GM21515 (cell line): ENCODE results near the gene COG7.

Experiments used
- ATAC-seq: cut with Tn5 transposase; IDR thresholded peaks from one replicate; pipeline ENCODE4 v1.9.1; 2021; ENCODE audit not compliant: unreplicated experiment

Gene COG7

DNA sequence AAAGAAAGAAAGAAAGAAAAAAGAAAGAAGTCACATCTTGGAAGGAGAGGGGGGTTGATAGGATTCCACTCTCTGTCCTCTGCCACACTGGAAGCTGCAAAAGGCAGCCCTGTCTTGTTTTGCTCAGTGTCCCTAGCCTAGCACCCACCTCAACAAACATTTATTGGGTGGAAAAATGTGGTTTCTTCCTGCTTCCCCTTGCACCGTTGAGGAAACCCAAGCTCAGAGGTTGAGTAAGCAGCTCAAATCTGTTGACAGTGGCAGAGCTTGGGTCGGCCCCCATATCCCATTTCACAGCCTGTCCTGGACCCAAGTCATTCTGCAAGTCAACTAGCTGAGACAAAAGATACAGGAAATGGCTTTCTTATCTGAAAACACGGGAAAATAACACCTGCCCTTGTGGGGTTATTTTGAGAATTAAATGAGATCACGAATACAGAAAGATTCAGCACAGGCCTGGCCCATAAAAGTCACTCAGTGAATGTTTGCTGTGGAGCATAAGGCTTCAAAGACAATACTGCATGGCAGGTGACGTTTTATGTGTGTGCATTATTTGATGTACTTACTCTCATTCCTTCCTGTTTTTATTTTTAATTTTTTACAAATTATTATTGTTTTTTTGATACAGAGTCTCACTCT lies 87.3 kb downstream of the COG7 start:
- ATAC-seq = no peak

- ATAC-seq = no peak
Measured at GRCh38 chr16:23362460-23363317, 90.3 kb downstream of the COG7 start.

- no peak for ATAC-seq
Measured at GRCh38 chr16:23359092-23359760, 93.8 kb downstream of the COG7 start.

DNA sequence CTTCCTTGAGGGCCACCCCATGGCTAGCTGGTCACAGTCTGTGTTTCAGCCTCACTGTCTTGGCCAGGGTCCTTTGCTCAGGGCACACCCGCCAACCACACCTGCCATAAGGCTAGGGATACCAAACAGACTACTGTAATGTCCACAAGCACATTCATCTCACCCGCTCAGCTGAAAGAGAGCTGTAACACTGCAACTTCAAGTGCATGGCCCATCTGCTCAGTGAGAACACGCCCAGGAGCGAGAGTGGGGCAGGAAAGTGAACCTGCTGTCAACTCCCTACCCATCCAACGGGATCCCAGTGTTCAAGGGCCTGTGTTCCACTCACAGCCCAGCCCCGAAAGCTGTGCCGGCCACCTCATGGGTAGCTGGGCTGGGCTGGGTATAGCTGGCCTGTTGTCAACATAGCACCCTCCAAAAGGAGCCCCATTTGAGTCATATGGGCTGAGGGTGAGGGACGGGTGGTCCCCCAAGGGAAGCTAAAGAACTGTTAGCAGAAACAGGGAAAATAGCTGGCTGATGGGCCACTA lies 95.2 kb downstream of the COG7 start:
- ATAC-seq = no peak

GRCh38 chr16:23356941-23357340 lies 96.0 kb downstream of the COG7 start:
- ATAC-seq = no peak

- ATAC-seq = no peak
Measured at GRCh38 chr16:23355106-23355670, 97.8 kb downstream of the COG7 start.

DNA sequence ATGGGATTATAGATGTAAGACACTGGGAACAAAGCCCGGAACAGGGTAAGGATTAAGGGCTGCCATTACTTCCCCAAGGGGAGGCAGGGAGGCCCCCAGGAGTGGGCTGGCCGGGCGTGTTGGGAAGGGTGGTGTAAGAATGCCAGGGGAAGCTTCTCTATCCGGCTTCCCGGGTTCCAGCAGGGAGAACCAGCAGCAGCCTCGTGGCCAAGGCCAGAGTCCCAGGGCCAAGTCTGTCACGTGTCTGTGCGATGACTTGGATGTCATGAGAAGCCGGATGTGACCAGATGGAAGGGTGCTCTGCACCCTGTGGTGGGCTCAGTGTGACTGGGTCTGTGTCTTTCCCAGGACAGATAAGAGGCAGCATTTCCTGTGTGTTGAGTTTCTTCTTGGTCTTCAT lies 98.7 kb downstream of the COG7 start:
- no peak for ATAC-seq

DNA sequence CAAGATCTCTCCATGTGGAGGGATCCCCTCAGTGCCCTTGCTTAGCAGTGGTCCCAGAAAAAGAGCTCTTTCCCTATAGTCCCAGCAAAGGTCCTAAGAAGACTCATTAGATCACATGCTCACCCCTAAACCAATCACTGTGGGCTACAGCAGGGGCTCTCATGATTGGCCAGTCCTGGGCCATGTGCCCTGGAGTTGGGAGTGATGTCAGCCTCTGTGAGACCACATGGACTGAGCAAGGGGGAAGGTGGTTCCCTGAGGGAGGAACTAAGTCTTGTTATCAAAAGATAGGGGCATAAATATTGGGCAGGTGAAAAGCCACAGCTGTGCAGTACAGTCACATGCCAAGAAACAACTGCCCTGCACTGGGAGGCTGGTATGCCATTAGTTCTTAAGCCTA lies 99.5 kb downstream of the COG7 start:
- no peak for ATAC-seq

DNA sequence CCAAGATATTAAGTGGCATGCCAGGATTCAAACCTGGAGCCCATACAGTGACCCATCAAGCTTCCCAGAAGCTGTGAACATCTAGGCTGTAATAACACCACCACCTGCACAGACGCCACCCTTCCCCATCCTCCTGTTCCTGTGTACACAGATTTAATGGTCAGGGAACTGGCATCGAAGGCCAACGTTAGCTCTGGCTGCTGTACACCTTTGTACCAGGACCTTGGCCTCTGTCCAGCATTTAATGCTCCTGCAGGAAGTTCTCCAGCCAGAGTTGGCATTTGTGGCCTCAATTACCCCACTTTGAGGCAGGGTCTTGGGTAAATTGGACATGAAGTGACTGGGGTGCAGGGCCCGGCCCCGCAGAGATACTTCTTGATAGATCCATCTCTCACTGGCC lies 101.6 kb downstream of the COG7 start:
- ATAC-seq = no peak

GRCh38 chr16:23348579-23349469 lies 104.2 kb downstream of the COG7 start:
- ATAC-seq = no peak

DNA sequence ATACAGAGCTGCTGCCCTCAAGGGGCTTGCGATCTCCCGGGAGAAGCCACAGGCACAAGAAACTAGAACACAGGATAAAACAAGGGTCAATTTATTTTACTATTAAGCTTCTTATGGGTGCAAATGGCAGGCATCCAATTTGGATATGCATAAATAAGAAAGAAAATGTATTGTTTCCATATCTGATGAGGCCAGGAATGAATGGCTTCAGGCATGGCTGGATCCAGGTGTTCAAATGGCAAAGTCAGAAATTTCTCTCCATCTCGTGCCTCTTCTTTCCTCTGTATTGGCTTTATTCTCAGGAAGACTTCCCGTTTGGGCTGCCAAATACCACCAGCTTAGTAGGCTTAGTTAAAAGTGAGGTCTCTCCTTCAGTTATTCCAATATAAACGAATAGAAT lies 107.8 kb downstream of the COG7 start:
- no peak for ATAC-seq

DNA sequence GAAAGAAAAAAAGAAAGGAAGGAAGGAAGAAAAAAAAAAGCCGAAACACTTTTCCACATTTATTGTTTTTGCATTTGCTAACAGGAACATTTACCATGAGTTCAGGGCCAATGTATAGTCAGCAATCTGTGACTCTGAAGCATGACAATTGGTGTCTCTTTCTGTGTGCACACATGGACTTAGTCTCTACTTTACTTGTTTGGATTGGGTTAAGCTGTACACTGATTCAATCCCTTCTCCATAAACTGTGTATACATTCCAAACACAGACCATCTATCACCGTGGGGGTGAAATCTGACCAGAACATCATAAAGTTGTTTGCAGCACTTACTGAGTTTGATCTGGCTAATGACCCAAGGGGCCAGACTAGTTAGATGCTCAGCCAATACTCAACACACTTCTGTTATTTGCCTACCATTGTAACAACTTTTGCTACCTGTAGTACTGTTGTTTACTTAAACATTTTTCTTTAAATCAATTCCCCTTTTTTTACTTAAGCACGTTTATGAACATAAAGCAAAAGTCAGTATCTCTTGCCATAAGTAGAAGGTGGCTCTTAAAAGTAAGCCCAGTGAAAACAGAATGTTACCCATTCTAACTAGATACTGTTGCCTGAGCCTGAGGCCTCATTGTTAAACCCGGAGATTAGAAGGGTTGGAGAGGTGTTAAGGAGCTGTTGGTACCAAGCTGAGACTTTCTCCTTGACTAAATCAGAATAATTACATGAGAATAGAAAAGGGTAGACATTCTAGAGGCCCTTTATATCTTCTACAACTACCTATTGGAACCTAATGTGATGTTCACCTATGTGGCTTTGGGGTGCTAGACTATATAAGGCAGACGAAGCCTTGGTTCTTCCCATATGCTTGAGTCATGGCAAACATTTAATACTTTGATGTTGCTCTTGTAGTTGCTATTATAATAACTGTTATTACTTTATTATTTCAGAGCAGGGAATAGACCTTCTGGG lies 109.1 kb downstream of the COG7 start:
- ATAC-seq = no peak

DNA sequence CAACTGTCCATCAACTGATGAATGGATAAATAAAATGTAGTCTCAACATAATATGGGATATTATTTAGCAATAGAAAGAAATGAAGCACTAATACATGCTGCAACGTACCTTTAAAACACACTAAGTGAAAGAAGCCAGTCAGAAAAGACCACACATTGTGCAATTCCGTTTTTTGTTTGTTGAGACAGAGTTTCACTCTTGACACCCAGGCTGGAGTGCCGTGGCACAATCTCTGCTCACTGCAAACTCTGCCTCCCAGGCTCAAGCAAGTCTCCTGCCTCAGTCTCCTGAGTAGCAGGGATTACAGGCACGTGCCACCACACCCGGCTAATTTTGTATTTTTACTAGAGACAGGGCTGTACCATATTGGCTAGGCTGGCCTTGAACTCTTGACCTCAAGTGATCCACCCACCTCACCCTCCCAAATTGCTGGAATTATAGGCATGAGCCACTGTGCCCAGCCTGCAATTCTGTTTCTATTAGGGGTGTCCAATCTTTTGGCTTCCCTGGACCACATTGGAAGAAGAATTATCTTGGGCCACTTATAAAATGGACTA lies 110.8 kb downstream of the COG7 start:
- no peak for ATAC-seq

DNA sequence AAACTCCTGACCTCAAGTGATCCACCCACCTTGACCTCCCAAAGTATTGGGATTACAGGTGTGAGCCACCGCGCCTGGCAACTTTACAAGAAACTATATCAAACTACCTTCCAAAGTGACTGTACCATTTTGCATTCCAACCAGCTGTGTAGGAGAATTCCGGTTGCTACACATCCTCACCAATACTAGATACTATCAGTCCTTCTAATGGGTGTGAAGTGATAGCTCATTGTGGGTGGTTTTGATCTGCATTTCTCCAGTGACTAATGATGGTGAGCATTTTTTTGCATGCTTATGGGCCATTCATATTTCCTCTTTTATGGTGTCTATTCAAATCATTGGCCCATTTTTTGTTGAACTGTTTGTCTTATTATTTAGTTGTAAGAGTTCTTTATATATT lies 113.2 kb downstream of the COG7 start:
- no peak for ATAC-seq
